GM12874 (cell line): Measurements from ENCODE around the gene ZPR1.
A peak's percentile ranks its signal among the peaks of the same experiment; 100 is the strongest.

Source experiments
- TF ChIP-seq, protein P1 (sequence below): IDR thresholded peaks from 2 replicates; pipeline ENCODE4 v1.5.1; 2011; ENCODE audit warnings: low read depth, mild to moderate bottlenecking, control low read depth, low read length, moderate library complexity; ENCODE audit not compliant: insufficient read depth

Gene ZPR1, protein sequence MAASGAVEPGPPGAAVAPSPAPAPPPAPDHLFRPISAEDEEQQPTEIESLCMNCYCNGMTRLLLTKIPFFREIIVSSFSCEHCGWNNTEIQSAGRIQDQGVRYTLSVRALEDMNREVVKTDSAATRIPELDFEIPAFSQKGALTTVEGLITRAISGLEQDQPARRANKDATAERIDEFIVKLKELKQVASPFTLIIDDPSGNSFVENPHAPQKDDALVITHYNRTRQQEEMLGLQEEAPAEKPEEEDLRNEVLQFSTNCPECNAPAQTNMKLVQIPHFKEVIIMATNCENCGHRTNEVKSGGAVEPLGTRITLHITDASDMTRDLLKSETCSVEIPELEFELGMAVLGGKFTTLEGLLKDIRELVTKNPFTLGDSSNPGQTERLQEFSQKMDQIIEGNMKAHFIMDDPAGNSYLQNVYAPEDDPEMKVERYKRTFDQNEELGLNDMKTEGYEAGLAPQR

DNA sequence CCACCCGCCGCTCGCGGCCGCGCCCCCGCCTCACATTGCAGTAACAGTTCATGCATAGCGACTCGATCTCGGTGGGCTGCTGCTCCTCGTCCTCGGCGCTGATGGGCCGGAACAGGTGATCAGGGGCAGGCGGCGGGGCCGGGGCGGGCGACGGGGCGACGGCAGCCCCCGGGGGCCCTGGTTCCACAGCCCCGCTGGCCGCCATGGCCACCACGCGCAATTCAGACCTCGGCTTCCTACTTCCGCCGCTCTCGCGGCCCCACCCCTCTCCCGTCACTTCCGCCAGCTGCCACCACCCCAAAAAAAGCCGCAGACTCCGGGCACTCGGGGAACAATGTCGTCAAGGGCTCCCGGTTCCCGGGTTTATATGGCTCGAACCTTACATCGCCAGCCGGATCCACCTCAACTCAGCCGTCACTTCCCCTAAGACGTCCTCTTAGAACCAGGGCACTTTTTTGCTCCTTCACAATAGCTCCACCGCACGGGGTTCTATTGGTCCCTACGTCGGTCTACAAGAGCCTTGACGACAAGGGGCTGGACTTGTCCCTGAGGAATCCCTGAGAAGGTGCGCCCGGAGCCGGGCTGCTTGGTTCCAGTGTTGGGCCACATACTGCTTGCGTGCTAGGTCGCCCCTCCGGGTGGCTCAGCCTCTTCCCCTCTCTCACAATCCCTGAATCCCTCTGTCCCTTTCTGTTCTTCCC lies at the start of gene ZPR1:
ZPR1 (minus strand) TSS at position 238 of the 701 bp plus-strand sequence; CDS start at position 205, 33 bp downstream.
- TF ChIP-seq, protein P1, sequence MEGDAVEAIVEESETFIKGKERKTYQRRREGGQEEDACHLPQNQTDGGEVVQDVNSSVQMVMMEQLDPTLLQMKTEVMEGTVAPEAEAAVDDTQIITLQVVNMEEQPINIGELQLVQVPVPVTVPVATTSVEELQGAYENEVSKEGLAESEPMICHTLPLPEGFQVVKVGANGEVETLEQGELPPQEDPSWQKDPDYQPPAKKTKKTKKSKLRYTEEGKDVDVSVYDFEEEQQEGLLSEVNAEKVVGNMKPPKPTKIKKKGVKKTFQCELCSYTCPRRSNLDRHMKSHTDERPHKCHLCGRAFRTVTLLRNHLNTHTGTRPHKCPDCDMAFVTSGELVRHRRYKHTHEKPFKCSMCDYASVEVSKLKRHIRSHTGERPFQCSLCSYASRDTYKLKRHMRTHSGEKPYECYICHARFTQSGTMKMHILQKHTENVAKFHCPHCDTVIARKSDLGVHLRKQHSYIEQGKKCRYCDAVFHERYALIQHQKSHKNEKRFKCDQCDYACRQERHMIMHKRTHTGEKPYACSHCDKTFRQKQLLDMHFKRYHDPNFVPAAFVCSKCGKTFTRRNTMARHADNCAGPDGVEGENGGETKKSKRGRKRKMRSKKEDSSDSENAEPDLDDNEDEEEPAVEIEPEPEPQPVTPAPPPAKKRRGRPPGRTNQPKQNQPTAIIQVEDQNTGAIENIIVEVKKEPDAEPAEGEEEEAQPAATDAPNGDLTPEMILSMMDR: no peak

DNA sequence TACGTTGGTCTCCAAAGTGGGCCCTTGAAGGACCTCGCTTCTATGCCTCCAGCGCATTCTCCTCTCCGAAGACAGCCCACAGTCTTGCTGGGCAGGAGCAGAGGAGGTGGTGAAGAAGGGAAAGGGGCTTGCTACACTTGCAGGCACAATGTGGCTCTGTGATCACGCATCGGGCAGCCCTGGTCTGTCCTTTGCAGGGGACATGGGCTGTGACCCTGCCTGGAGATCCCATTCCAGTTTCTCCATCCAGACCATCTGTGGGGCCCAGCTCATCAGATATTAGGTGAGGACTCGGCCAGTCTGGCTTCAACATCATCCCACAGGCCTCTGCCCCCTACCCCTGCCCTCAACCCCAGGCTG lies 48.8 kb upstream of the ZPR1 start:
- TF ChIP-seq, protein P1: no peak

DNA sequence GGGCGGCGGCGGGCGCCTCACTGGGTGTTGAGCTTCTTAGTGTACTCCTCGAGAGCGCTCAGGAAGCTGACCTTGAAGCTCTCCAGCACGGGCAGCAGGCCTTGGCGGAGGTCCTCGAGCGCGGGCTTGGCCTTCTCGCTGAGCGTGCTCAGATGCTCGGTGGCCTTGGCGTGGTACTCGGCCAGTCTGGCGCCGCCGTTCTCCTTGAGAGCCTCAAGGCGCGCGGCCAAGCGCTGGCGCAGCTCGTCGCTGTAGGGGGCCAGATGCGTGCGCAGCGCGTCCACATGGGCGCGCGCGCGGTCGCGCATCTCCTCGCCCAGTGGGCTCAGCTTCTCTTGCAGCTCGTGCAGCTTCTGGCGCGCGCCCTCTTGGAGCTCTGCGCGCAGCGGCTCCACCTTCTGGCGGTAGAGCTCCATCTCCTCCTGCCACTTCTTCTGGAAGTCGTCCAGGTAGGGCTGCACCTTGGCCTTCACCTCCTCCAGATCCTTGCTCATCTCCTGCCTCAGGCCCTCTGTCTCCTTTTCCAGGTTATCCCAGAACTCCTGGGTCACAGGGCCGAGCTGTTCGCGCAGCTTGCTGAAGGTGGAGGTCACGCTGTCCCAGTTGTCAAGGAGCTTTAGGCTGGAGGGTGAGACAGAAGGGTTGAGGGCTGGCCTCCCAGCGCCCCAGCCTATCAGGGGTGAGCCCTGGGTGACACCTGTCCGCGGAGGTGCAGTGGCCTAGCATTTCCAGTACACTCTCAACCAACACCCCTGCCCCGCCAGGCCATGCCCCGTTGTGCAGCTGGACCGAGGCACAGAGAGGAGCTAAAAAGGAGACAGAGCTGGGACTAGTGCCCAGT lies 48.2 kb upstream of the ZPR1 start:
- TF ChIP-seq, protein P1: peak; percentile 83

DNA sequence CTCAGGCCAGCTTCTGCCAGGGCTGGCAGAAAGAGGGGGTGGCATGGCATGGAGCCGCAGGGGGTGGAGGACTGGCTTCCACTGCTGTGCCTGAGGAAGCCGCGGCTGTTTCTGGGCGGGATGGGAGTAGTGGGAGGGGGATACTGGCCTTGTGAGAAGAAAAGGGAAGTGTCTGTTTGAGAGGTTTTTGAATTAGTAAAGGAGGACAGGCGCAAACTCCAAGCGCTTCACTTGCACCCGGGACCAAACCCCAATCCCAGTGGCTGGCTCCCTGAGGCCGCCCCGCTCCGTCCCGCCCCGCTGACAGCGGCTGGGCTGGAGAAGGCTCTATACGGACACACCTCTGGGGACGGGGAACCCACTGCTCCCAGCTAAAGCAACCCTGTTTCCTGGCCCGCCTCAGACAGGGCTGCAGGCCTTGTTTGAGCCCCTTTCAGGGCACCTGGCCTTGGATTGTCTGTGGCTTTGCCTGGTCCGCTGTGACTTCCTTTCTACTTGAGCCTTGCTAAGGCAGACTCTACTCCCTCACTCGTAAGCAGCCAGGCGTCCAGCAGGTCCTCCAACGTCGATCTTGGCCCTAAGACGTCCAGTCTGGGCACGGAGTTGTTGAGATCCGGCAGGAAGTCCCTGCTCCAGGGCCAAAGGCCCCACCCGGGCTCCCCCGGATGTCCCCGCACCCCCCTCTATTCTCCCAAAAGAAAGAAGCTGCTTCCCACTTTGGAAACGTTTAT lies 47.4 kb upstream of the ZPR1 start:
- TF ChIP-seq, protein P1: no peak

DNA sequence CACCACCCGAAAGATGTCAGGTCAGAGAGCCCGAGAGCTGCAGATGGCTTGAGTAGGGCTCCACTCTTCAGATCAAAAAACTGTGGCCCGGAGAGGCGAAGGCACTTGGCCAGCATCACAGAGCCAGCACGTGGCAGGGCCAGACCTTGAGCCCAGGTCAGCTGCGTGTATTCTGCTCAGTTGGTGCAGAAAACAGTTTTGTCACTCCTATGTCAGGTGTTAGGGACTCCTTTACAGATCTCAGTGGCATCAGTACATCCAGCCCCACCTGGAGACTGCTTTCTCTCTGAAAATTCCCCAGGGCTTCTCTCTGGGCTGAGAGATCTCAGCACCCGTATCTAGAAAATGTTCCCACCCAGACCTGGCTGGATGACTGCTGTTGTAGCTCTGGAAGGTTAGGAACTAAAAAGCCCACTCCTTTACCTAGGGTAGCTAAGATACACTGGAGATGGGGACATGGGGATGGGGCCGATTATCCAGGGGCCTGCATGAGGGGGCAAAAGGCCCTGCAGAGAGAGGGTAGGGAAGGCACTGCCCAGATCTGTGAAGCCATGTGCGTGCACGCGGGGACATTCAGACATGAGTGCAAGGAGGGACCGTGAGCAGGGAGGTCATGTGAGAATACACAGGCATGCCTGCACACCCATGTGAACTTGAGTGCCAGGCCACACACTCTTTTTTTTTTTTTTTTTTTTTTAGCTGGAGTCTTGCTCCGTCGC lies 46.2 kb upstream of the ZPR1 start:
- TF ChIP-seq, protein P1: no peak

DNA sequence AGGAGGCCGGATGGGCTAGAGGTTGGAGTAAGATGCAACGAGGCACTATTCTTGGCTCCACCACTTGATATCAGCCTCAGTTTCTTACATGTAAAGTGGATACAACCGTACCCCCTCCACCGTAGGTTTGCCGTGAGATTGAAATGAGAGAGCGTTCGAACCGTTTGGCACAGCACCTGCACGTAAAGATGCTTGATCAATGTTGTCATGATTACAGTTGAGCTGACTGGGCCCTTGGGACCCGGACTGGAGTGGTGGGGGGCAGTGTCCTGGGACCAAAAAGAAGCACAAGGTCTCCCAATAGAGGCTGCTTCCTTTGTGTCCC lies 45.6 kb upstream of the ZPR1 start:
- TF ChIP-seq, protein P1: no peak
